Activated CD8-positive, alpha-beta T cell treated with anti-CD3 and anti-CD28 coated beads for 36 hours (primary cell): ENCODE data around the gene TBX6. TPM values are rescaled to one million over a fixed set of nuclear protein-coding genes. Genes with fewer than 3 reads are reported as not detected.

ENCODE experiments used
- ATAC-seq: fragments of 200-7000 bp; cut with Tn5 transposase; one replicate; pipeline ENCODE4 v1.10.0; 2021; ENCODE audit warnings: mild to moderate bottlenecking, moderate library complexity
- CTCF ChIA-PET: fragments of 350-600 bp; sonication (Branson Sonifier 250); formaldehyde crosslinking; loops from one replicate; lab custom pipeline; 2021; ENCODE audit warnings: antibody characterized with exemption; lab: Charles Lee
- POLR2A ChIA-PET: fragments of 350-600 bp; sonication (Branson Sonifier 250); formaldehyde crosslinking; loops from one replicate; lab custom pipeline; 2021; ENCODE audit warnings: antibody characterized with exemption; lab: Charles Lee
- DNase-seq: peaks from one replicate; pipeline ENCODE4 v3.0.0-alpha.2; 2020
- H3K27ac Mint-ChIP-seq: one replicate; pipeline ENCODE4 v1.8.0; 2021; ENCODE audit warnings: mild to moderate bottlenecking, mixed read lengths
- H3K27me3 Mint-ChIP-seq: one replicate; pipeline ENCODE4 v1.8.0; 2021; ENCODE audit warnings: mixed read lengths
- H3K36me3 Mint-ChIP-seq: one replicate; pipeline ENCODE4 v1.8.0; 2021; ENCODE audit warnings: low read depth, mixed read lengths
- H3K4me1 Mint-ChIP-seq: one replicate; pipeline ENCODE4 v1.8.0; 2021; ENCODE audit warnings: low read depth, mixed read lengths
- H3K4me3 Mint-ChIP-seq: one replicate; pipeline ENCODE4 v1.8.0; 2021; ENCODE audit warnings: mild to moderate bottlenecking, moderate library complexity, mixed read lengths
- H3K9me3 Mint-ChIP-seq: one replicate; pipeline ENCODE4 v1.8.0; 2021; ENCODE audit warnings: mixed read lengths
- intact Hi-C: fragments of 100-400 bp; cut with micrococcal nuclease; formaldehyde crosslinking; loops from one replicate; pipeline ENCODE4 v1.10.0; 2022
- total RNA-seq, 2 experiments: library from RNA; stranded (reverse); gene quantifications; one replicate each; pipeline ENCODE4 v1.2.3, GENCODE V29; 2021
- TF ChIP-seq, protein P1 (sequence below): fragments of 200-600 bp; IDR thresholded peaks from one replicate; pipeline ENCODE4 v1.8.0; 2022; ENCODE audit warnings: antibody characterized with exemption, mild to moderate bottlenecking

Gene TBX6
- total RNA-seq, 2 experiments from 2014 or later = 2.5 TPM

DNA sequence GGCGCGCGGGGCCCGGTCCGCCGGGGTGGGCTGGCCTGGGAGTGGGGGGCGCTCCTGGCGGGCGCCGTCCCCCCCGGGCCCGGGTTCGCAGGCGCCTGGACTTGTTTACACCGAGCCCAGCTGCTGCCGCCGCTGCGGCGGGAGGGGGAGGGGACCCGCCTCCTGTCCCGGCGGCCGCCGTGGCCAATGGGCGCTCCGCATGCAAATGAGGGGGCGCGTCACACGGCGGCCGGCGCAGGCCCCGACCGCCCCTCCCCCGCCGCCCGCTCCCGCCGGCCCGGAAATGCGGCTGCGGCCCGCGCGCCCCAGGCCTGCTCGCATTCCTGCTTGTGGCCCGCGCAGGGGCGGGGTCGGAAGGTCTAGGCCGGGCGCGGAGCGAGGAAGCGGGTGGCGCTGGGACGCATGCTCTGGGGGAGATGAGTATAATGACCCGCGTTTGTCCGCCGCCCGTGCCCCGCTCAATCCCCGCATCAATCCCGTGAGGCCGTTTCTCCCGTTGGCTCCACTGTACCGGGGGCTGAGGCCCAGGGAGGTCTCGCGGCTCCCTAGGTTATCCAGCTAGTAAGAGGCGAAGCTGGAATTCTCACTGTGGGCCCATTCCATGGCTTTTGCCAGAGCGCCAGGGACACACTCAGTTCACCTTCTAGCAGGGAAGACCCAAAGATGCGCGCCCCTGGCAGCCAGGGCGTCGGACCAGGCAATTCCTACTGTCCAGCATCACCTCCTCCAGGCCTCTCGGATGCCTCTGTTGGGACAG, 4.6 kb upstream of the TBX6 start, which contains the start of gene YPEL3:
Gene YPEL3 (minus strand): TSS at position 109 of the 757 bp plus-strand sequence. CDS start 731 bp downstream, outside the sequence.
- DNase-seq = peak; percentile 92
- peaks cover 21% of the 10 kb centered on the region for H3K9me3 Mint-ChIP-seq
- peak; percentile 45 for ATAC-seq
- H3K4me3 Mint-ChIP-seq = peak within 1 kb of the TSS; percentile 83
- TF ChIP-seq, protein P1, sequence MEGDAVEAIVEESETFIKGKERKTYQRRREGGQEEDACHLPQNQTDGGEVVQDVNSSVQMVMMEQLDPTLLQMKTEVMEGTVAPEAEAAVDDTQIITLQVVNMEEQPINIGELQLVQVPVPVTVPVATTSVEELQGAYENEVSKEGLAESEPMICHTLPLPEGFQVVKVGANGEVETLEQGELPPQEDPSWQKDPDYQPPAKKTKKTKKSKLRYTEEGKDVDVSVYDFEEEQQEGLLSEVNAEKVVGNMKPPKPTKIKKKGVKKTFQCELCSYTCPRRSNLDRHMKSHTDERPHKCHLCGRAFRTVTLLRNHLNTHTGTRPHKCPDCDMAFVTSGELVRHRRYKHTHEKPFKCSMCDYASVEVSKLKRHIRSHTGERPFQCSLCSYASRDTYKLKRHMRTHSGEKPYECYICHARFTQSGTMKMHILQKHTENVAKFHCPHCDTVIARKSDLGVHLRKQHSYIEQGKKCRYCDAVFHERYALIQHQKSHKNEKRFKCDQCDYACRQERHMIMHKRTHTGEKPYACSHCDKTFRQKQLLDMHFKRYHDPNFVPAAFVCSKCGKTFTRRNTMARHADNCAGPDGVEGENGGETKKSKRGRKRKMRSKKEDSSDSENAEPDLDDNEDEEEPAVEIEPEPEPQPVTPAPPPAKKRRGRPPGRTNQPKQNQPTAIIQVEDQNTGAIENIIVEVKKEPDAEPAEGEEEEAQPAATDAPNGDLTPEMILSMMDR = no peak
- CTCF ChIA-PET = interaction anchor here (1.0 to 1.2 kb wide), 3 partner anchors 16 to 64 kb away, joined by 3 to 4 read pairs (median 3); no protein-coding TSS in a partner anchor
- peaks cover 39% of the 10 kb centered on the region for H3K36me3 Mint-ChIP-seq
- peaks cover 31% of the 10 kb centered on the region for H3K4me1 Mint-ChIP-seq
- no peaks in the 10 kb centered on the region for H3K27me3 Mint-ChIP-seq
- intact Hi-C loops = loop anchor here (10.0 kb wide), 2 partner anchors 279 to 459 kb away; partner anchors contain the start of genes MYL11, TBC1D10B and ZNF764
- POLR2A ChIA-PET = interaction anchor here (0.9 to 7.5 kb wide), 4 partner anchors 10 to 89 kb away, joined by 3 to 70 read pairs (median 4); partner anchors contain the start of genes CORO1A and PPP4C
- H3K27ac Mint-ChIP-seq = peak within 1 kb of the TSS; percentile 88

DNA sequence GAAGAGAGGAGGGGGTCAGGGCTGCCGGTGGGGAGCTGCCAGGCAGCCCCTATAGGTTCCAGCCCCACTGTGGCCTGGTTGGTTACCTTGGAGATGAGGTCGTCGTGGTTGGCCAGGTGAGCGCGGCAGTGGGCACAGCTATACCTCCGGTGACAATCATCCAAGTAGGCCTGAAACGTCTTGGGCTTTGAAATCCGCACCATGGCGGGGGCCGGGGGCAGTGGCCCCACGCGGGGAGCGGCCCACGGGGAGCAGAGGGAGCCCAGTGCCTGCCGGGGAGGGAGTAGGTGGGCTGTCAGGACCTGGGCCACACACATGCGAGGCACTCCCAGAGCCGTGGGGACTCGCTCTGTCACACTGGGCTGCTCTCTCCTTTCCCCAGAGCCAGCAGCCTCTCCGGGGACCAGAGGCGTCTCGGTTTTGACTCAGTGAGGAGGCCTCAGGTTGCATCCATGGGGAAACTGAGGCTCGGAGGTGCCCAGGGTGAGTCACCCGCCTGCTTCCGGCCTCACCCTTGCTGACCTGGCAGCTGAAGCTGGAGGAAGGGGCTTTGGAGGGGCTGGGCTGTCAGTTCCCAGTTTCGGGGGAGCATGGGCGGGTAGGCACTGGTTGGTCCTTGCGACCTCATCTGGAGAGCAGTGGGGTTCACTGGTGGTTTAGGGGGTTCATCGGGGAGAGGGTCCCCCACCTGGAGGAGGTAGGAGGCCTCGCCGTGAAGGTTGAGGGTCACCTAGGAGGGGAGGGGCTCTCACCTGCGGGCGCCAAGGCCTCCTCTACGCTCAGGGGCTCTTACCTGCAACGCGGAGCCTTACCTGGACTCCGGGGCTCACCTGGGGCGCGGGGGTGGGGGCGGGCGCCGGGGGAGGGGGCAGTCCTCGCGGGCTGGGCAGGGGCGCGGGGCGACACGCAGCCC, 3.7 kb upstream of the TBX6 start:
- Mint-ChIP-seq H3K27me3 (no peaks in the 10 kb centered on the region), H3K36me3 (peaks cover 39% of the 10 kb centered on the region), H3K4me3 (peak overlapping the region; percentile 83), H3K27ac (peak overlapping the region; percentile 87), H3K9me3 (peaks cover 21% of the 10 kb centered on the region), H3K4me1 (peaks cover 33% of the 10 kb centered on the region)
- intact Hi-C loops = loop anchor here (10.0 kb wide), 2 partner anchors 279 to 459 kb away; partner anchors contain the start of genes MYL11, TBC1D10B and ZNF764
- ATAC-seq (no peak), DNase-seq (peak; percentile 35)
- CTCF ChIA-PET = interaction anchor here (1.0 kb wide), 2 partner anchors 56 to 90 kb away, joined by 3 read pairs; no protein-coding TSS in a partner anchor
- POLR2A ChIA-PET = interaction anchor here (1.3 to 7.5 kb wide), 4 partner anchors 16 to 91 kb away, joined by 3 to 70 read pairs (median 25); partner anchors contain the start of gene PPP4C
- TF ChIP-seq, protein P1 = no peak

GRCh38 chr16:30094541-30095165, 2.9 kb upstream of the TBX6 start:
- TF ChIP-seq, protein P1 = no peak
- intact Hi-C loops = loop anchor here (10.0 kb wide), 2 partner anchors 280 to 460 kb away; partner anchors contain the start of genes MYL11, TBC1D10B and ZNF764
- CTCF ChIA-PET = interaction anchor here (1.0 to 5.3 kb wide), 4 partner anchors 8 to 91 kb away, joined by 3 to 36 read pairs (median 10); partner anchors contain the start of gene GDPD3

GRCh38 chr16:30092373-30093010, 768 bp upstream of the TBX6 start:
- intact Hi-C loops = loop anchor here (10.0 kb wide), 2 partner anchors 282 to 462 kb away; partner anchors contain the start of genes MYL11, TBC1D10B and ZNF764
- ChIA-PET POLR2A (interaction anchor here (0.6 to 7.5 kb wide), 19 partner anchors 8 to 558 kb away, joined by 3 to 70 read pairs (median 4); partner anchors contain the start of genes ALDOA, CORO1A, PPP4C and PRR14), CTCF (interaction anchor here (0.9 to 5.4 kb wide), 21 partner anchors 8 to 316 kb away, joined by 3 to 60 read pairs (median 6); partner anchors contain the start of genes ALDOA, CORO1A, GDPD3 and PPP4C)
- Mint-ChIP-seq H3K9me3 (peaks cover 8% of the 10 kb centered on the region), H3K4me1 (peaks cover 48% of the 10 kb centered on the region), H3K27ac (peak overlapping the region; percentile 98), H3K4me3 (peak overlapping the region; percentile 90), H3K36me3 (peaks cover 28% of the 10 kb centered on the region), H3K27me3 (no peaks in the 10 kb centered on the region)
- TF ChIP-seq, protein P1 = peak; percentile 79
- peak; percentile 44 for ATAC-seq
- peak; percentile 87 for DNase-seq

More at GRCh38 chr16:30094541-30095165, 2.9 kb upstream of the TBX6 start:
- H3K36me3 Mint-ChIP-seq = peaks cover 39% of the 10 kb centered on the region
- peak overlapping the region; percentile 83 for H3K4me3 Mint-ChIP-seq
- no peaks in the 10 kb centered on the region for H3K27me3 Mint-ChIP-seq
- H3K9me3 Mint-ChIP-seq = peaks cover 21% of the 10 kb centered on the region
- no peak for ATAC-seq
- POLR2A ChIA-PET = interaction anchor here (0.8 to 7.5 kb wide), 4 partner anchors 9 to 92 kb away, joined by 3 to 70 read pairs (median 26); partner anchors contain the start of gene PPP4C
- peaks cover 41% of the 10 kb centered on the region for H3K4me1 Mint-ChIP-seq
- DNase-seq = no peak
- peak overlapping the region; percentile 87 for H3K27ac Mint-ChIP-seq
